ENCODE measurements around the gene JMJD1C.

- no peak for TF ChIP-seq CTCF (IDR thresholded peaks at IDR 0.05; ENCODE audit: low read depth, low read length, poor library complexity, severe bottlenecking)
- TF ChIP-seq EZH2phosphoT487 (IDR thresholded peaks at IDR 0.05; ENCODE audit: borderline replicate concordance, low read length), result no peak
These were observed 238.4 kb downstream of the JMJD1C start for GRCh38 chr10:63227207-63227895.
